NCI-H146 (cell line): ENCODE data around the gene RGS3.

Source experiments
- DNase-seq: peaks from one replicate; lab custom pipeline; 2025; lab: John Stamatoyannopoulos, UW

Gene RGS3

GRCh38 chr9:113465599-113466140 is 2.1 kb downstream of the RGS3 start:
- peak; percentile 55 for DNase-seq

DNA sequence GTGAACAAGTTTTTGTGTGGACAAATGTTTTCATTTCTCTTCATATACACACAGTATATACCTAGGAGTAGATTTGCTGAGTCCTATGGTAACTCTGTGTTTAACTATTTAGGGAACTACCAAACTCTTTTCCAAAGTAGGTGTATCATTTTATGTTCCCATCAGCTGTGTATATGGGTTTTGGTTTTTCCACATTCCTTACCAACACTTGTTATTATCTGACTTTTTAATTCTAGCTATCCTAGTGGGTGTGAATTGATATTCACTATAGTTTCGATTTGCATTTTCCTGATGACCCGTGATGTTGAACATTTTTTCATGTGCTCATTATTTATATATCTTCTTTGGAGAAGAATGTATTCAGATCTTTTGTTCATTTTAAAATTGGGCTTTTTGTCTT is 3.7 kb downstream of the RGS3 start:
- DNase-seq = no peak

GRCh38 chr9:113468716-113469448 is 5.4 kb downstream of the RGS3 start:
- DNase-seq = no peak

DNA sequence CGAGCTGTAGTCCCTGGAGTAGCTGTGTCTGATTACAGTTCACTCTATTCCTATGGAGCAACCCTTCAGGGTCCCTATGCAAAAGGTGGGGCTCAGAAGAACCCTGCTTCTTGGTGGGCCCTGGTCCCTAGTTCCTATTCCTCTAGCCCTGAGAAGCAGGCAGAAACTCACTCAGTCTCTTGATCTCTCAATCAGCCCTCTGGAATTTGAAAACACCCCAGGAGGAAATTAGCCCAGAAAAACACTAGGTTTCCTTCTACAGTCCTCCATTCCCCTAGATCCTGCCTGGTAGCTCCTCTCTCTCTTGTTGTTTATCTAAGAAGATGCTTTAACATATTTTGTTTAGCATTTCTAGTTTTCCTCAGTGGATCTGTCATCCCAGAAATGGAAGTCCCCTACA is 7.6 kb downstream of the RGS3 start:
- DNase-seq = no peak

- DNase-seq = no peak
Observed at GRCh38 chr9:113471566-113471965, 8.0 kb downstream of the RGS3 start.

DNA sequence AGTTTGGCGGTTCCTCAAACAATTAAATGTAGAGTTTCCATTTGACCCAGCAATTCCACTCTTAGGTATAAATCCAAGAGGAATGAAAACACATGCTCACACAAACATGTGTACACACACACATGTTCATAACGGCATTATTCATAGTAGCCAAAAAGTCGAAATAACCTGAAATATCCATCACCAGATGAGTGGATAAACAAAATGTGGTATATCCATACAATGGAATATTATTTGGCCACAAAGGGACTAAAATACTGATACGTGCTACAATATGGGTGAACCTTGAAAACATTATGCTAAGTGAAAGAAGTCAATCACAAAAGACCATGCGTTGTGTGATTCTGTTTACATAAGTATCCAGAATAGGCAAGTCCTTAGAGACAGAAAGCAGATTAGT is 8.7 kb downstream of the RGS3 start:
- DNase-seq = no peak

DNA sequence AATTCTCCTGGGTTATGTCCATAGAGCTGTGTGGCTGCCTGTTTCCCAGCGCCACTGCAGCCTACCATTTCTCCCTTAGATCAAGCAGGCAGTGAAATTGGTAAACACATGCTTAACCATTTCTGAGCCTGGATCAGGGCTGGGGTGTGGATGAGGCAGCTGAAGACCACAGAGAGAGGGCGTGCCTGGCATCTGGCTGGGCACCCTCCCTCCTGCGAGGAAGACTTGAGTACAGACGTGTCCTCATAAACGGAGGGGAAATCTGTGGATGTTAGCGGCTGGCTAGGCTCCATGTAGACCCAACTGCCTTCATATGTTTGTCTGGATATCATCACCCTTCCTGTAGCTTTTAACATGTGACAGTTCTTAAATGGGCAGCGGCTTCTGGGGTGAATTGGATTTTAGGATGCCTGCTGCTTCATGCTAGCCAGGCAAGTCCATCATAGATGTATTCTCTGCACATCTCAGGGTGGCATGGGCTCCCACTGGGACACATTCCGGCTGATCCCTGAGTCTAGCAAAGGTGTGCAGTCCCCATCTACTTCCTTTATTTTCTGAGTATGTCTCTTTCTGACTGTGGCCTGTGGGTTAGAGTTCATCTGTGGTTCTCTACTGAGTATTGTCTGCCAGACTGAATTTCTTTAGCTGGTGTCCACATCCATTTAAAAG is 11.0 kb downstream of the RGS3 start:
- no peak for DNase-seq

- DNase-seq = no peak
Observed at GRCh38 chr9:113475031-113475430, 11.5 kb downstream of the RGS3 start.

DNA sequence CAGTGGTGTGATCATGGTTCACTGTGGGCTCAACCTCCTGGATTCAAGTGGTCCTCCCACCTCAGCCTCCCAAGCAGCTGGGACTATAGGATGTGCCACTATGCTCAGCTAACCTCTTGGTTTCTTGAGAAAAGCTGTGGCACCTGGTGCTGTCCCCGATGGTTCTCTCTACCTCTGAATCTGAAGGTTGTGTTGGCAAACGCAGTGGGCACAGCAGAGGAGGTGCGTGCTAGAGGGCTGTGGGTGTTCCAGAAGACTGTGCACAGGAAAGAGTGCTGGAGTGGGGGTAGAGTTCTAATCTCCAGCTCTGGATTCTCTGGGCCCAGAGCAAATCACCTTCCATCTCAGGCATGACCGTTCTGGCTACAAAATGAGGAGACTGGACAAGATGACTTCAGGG is 12.5 kb downstream of the RGS3 start:
- DNase-seq = no peak

DNA sequence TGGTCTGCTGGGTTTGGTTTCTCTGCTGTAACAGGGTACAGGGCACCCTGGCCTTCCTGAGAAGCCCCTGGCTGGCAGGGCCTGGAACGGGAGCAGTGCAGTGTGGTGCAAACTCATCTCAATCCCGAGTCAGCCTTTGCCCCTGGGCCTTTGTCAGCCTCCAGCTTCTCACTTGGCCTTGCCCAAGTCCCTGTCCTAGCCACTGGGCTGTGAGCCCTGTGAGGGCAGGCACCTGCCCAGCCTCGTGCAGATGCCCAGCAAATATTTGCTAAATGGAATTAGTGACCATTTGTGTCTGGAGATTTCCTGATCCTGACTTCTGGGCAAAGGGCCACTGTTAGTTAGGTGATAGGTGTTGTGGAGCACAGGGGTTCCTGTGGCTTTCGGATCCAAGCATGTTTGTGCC is 13.0 kb downstream of the RGS3 start:
- no peak for DNase-seq

DNA sequence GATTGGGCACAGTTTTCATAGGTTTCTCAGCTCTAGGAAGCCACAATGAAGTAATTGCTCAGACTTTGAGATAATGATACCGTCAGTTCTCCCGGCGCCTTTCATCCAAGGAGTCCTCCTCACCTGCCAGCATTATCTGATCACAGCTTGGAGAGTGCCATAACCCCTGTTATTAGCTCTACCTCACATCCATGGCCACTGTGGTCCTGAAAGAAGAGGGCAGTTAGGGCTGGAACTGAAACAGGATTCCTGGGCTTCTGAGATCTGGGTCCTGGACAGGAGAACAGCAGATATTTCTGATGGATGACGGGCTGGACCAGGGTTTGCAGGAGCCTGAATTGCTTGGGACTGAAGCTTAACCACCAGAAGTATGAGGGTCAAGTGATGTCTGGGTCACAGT is 13.5 kb downstream of the RGS3 start:
- no peak for DNase-seq

DNA sequence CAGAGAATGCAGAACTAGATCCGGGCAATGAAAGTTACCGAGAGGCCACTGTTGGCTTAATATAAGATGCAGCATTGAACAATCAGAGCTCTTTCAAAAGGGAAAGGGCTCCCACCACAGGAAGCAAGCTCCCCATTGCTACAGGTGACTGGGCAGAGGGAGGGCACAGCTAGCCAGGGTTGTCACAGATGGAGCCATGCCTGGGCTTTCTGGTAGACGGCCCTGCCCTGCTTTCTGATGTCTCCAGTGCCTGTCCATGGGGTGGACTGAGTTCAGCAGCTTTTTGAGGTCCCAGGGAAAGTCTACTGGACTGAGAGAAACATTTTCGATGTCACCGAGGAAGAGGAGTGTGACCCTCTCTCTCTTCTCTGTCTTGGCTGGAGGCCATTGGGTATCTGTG is 14.1 kb downstream of the RGS3 start:
- DNase-seq = no peak

DNA sequence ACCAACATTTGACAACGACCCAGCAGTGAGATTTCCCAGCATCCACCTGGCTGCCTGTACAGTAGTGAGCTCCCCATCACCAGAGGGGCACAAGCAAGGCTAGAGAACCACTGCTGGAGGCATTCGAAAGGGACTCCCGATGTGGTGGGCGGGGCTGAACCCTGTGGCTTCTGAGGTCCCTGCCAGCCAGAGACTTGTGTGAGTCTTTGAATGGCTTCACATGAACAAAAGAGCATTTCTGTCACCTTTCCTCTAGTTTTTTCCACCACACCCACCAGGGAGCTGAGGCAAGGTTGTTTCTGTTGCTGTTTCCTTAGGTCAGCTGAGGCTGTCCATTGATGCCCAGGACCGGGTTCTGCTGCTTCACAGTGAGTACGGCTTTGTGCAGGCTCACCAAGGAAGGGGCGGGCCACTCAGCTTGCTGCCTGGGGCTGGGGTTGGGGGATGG is 15.7 kb downstream of the RGS3 start:
- no peak for DNase-seq

DNA sequence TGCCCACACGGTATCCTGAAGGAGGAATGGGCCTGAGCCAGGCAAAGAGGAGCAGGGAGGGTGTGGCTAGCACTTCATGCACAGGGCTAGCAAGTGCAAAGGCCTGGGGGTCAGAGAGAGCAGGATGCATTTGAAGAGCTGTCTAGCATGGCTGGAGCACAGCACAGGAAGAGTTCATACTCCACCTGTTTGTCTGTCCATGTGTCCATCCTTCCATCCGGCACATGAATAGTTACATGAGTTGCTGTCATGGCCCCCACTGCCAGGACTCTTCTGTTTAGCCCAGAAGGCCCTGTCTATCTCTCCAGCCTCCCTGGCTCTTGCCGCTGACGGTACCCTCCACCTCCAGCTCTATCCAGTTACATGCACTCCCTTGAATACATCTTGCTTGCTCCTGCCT is 17.1 kb downstream of the RGS3 start:
- no peak for DNase-seq

- DNase-seq = peak; percentile 89
Observed at GRCh38 chr9:113481176-113481787, 17.8 kb downstream of the RGS3 start.

- DNase-seq = no peak
Observed at GRCh38 chr9:113482341-113482740, 18.8 kb downstream of the RGS3 start.

DNA sequence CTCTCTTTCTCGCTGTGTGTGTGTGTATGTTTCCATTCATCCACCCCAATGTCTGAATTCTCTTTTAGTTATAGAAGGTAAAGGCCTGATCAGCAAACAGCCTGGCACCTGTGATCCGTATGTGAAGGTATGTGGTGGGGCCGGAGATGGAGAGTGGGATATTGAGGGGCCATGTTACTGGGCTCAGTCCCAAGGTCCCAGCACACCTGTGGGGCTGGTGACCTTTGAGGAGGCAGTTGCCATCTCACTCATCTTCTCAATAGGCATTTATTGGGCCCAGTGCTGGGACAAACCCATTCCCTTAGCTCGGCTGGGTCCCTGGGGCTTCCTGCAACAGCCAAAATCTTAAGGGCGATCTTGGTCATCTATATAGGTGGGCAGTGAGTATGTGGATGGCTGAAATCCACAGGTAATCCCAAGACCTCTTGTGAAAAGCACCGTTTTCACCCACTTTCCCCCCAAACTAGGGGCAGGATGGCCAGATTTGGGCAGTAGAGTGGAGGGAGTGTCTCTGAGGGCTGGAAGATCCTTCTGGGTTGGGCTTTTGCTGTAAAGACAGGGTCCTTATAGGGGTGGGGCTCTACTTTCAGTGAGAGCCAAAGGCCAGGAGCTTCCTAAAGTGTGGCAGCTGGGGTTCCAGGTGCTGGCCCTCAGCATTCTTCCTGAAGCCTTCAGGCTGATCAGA is 19.6 kb downstream of the RGS3 start:
- DNase-seq = no peak

DNA sequence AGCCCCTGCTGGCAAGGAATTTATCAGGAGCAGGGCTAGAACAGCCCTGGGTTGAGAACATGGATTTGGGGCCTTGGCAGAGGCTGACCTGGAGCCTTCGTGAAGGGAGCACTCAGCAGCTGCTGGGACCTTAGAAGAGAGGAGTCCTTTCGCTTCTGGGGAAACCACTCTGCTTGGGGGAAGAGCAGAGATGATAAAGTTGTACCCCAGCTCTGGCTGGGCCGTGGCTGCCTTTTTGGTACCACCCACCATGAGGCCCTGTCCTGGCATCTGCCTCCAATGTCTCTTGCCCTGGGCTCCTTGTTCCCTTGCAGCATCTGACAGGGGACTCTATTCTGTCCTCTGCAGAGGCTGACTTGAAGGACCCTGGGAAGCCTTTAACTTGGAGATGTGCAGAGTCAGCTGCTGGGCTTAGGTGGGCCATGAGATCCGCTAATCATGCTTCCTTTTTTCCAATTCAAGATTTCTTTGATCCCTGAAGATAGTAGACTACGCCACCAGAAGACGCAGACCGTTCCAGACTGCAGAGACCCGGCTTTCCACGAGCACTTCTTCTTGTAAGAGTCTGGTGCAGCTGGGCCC is 20.2 kb downstream of the RGS3 start:
- DNase-seq = no peak

DNA sequence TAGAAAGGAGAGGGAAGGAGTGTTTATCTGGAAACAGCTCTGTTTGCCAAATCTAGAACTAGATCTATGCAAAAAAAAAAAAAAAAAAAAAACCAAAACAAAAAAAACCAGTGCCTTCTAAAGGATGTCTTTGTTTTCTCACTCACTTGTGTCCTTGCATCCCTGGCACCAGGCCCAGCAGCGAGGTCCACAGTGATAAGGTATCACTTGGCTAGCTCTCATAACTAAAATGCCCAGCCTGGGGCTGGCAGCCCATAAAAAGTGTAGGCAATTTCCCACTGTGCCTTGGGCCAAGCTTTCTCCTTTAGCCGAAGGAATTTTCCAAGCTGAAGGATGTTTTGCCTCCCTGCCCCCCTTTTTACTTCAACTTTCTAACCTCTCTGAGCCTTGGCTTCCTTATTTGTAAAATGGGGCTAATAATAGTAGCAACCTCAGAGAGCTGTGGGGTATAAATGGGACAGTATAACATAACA is 20.8 kb downstream of the RGS3 start:
- DNase-seq = no peak

- DNase-seq = no peak
Observed at GRCh38 chr9:113485761-113486115, 22.2 kb downstream of the RGS3 start.

- DNase-seq = no peak
Observed at GRCh38 chr9:113486327-113486726, 22.8 kb downstream of the RGS3 start.

GRCh38 chr9:113488071-113488470 is 24.5 kb downstream of the RGS3 start:
- no peak for DNase-seq
